Esophagus muscularis mucosa (tissue), 4 donors: ENCODE measurements around the gene ZNF670.

Experiments used
- CTCF ChIP-seq, 3 experiments: fragments of 200-600 bp in 2 of 3; fragments of 450-650 bp in 1 of 3; sonication (generic) in 2 of 3; IDR thresholded peaks; one replicate each; pipeline ENCODE4 v1.5.1; 2017 to 2019; ENCODE audit warnings: antibody characterized with exemption in 3 of 3, mild to moderate bottlenecking in 2 of 3, moderate library complexity in 1 of 3
- EP300 ChIP-seq: sonication (generic); formaldehyde crosslinking; IDR thresholded peaks from one replicate; pipeline ENCODE4 v1.6.1; 2017; ENCODE audit warnings: antibody characterized with exemption
- POLR2A ChIP-seq: fragments of 450-650 bp; IDR thresholded peaks from one replicate; pipeline ENCODE4 v1.6.1; 2017; ENCODE audit warnings: antibody characterized with exemption, moderate library complexity, mild to moderate bottlenecking, low read depth

GRCh38 chr1:247096958-247097357 lies 18.3 kb upstream of the ZNF670 start:
- TF ChIP-seq CTCF (IDR thresholded peaks at IDR 0.05) (no peak), POLR2A (no peak), EP300 (no peak)
